WTC11 (cell line): ENCODE data around the gene SAT1. TPM values are rescaled to one million over a fixed set of nuclear protein-coding genes. Genes with fewer than 3 reads are reported as not detected.

Experiments
- ATAC-seq: fragments of 200-7000 bp; cut with Tn5 transposase; 2 replicates; pipeline ENCODE4 v1.10.0; 2021; ENCODE audit warnings: mild to moderate bottlenecking, moderate library complexity
- CTCF ChIA-PET: fragments of 300-600 bp; sonication (Branson Sonifier 250); formaldehyde crosslinking; loops from one replicate; lab custom pipeline; 2021; ENCODE audit warnings: antibody characterized with exemption; lab: Charles Lee
- POLR2A ChIA-PET: fragments of 350-600 bp; sonication (Branson Sonifier 250); formaldehyde crosslinking; loops from one replicate; lab custom pipeline; 2021; ENCODE audit warnings: antibody characterized with exemption; lab: Charles Lee
- DNase-seq: peaks from one replicate; pipeline ENCODE4 v3.0.0; 2021; ENCODE audit warnings: low spot score
- H3K27ac Mint-ChIP-seq: 2 replicates; pipeline ENCODE4 v1.8.0; 2021; ENCODE audit warnings: mixed read lengths
- H3K27me3 Mint-ChIP-seq: 2 replicates; pipeline ENCODE4 v1.8.0; 2021; ENCODE audit warnings: low read depth, mild to moderate bottlenecking, moderate library complexity, mixed read lengths
- H3K36me3 Mint-ChIP-seq: 2 replicates; pipeline ENCODE4 v1.8.0; 2021; ENCODE audit warnings: mixed read lengths
- H3K4me1 Mint-ChIP-seq: 2 replicates; pipeline ENCODE4 v1.8.0; 2022; ENCODE audit warnings: mixed read lengths
- H3K4me3 Mint-ChIP-seq: 2 replicates; pipeline ENCODE4 v1.8.0; 2021; ENCODE audit warnings: mild to moderate bottlenecking, moderate library complexity, mixed read lengths
- H3K9me3 Mint-ChIP-seq: 2 replicates; pipeline ENCODE4 v1.8.0; 2021; ENCODE audit warnings: mixed read lengths
- CREM ChIP-seq: sonication (generic); formaldehyde crosslinking; IDR thresholded peaks from 2 replicates; pipeline ENCODE4 v1.8.1; 2022; ENCODE audit warnings: mild to moderate bottlenecking, missing genetic modification reagents, moderate library complexity
- ETV6 ChIP-seq: sonication (generic); formaldehyde crosslinking; IDR thresholded peaks from 2 replicates; pipeline ENCODE4 v1.8.1; 2022; ENCODE audit warnings: mild to moderate bottlenecking, missing genetic modification reagents
- FOXJ3 ChIP-seq: sonication (generic); formaldehyde crosslinking; IDR thresholded peaks from 2 replicates; pipeline ENCODE4 v1.9.0; 2021; ENCODE audit warnings: missing genetic modification reagents, mild to moderate bottlenecking, borderline replicate concordance
- MXD4 ChIP-seq: fragments of 250-450 bp; sonication (Bioruptor Pico); IDR thresholded peaks from 2 replicates; pipeline ENCODE4 v1.8.0; 2021; ENCODE audit warnings: mild to moderate bottlenecking, moderate library complexity, borderline replicate concordance
- NFATC4 ChIP-seq: fragments of 250-450 bp; sonication (Bioruptor Pico); IDR thresholded peaks from 2 replicates; pipeline ENCODE4 v1.9.0; 2021; ENCODE audit warnings: mild to moderate bottlenecking
- NFYB ChIP-seq: sonication (generic); formaldehyde crosslinking; conservative IDR thresholded peaks from 2 replicates; pipeline ENCODE4 v1.8.0; 2022; ENCODE audit warnings: low read depth, missing genetic modification reagents
- TCF7 ChIP-seq: sonication (generic); formaldehyde crosslinking; IDR thresholded peaks from 2 replicates; pipeline ENCODE4 v1.8.0; 2022; ENCODE audit warnings: mild to moderate bottlenecking, low read depth, missing genetic modification reagents, moderate library complexity
- TP53 ChIP-seq: sonication (generic); formaldehyde crosslinking; IDR thresholded peaks from 2 replicates; pipeline ENCODE4 v1.8.1; 2023; ENCODE audit warnings: mild to moderate bottlenecking, missing genetic modification reagents
- ZBTB21 ChIP-seq: sonication (generic); formaldehyde crosslinking; IDR thresholded peaks from 2 replicates; pipeline ENCODE4 v1.8.1; 2023; ENCODE audit warnings: mild to moderate bottlenecking, missing genetic modification reagents, borderline replicate concordance
- ZNF317 ChIP-seq: sonication (generic); formaldehyde crosslinking; IDR thresholded peaks from 2 replicates; pipeline ENCODE4 v1.8.1; 2023; ENCODE audit warnings: low read depth, mild to moderate bottlenecking, moderate library complexity, missing genetic modification reagents, borderline replicate concordance
- total RNA-seq: library from RNA; stranded (reverse); gene quantifications from 3 replicates; pipeline ENCODE4 v1.2.3, GENCODE V29; 2021
- TF ChIP-seq, protein P1 (sequence below): sonication (generic); formaldehyde crosslinking; IDR thresholded peaks from 2 replicates; pipeline ENCODE4 v1.8.1; 2023; ENCODE audit warnings: mild to moderate bottlenecking, missing genetic modification reagents, borderline replicate concordance
- TF ChIP-seq, protein P2 (sequence below): fragments of 250-450 bp; sonication (Bioruptor Pico); IDR thresholded peaks from 2 replicates; pipeline ENCODE4 v1.9.0; 2021; ENCODE audit warnings: mild to moderate bottlenecking
- TF ChIP-seq, protein P3 (sequence below): sonication (generic); formaldehyde crosslinking; IDR thresholded peaks from 2 replicates; pipeline ENCODE4 v1.8.0; 2023; ENCODE audit warnings: missing genetic modification reagents
- TF ChIP-seq, protein P4 (sequence below): fragments of 250-450 bp; sonication (Bioruptor Pico); conservative IDR thresholded peaks from 2 replicates; pipeline ENCODE4 v1.9.0; 2021; ENCODE audit warnings: mild to moderate bottlenecking
- TF ChIP-seq, protein P5 (sequence below): sonication (generic); formaldehyde crosslinking; IDR thresholded peaks from 2 replicates; pipeline ENCODE4 v1.8.0; 2022; ENCODE audit warnings: mild to moderate bottlenecking, missing genetic modification reagents
- TF ChIP-seq, protein P6 (sequence below): fragments of 250-450 bp; sonication (Bioruptor Pico); IDR thresholded peaks from 2 replicates; pipeline ENCODE4 v1.9.0; 2021; ENCODE audit warnings: mild to moderate bottlenecking
- TF ChIP-seq, protein P7 (sequence below): sonication (generic); formaldehyde crosslinking; IDR thresholded peaks from 2 replicates; pipeline ENCODE4 v1.8.1; 2022; ENCODE audit warnings: mild to moderate bottlenecking, moderate library complexity, missing genetic modification reagents

SAT1 gene
- total RNA-seq, 1 experiment from 2014 or later: 70.7 TPM

DNA sequence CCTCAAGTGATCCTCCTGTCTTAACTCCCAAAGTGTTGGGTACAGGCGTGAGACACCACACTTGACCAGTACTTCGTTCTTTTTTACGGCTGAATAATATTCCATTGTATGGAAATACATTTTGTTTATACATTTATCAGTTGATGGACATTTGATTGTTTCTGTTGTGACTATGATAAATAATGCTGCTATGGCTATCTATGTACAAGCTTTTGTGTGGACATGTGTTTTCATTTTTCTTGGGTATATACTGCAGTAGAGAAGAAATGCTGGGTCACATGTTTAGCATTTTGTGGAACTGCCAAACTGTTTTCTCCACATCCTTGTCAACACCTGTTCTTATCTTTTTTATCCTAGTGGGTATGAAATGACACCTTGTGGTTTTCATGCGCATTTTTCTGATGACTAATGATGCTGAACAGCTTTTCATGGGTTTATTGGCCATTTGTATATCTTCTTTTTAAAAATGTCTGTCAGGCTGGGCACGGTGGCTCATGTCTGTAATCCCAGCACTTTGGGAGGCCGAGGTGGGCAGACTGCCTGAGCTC, 37.3 kb downstream of the SAT1 start:
- Mint-ChIP-seq H3K27ac (no peak overlapping the region), H3K9me3 (no peaks in the 10 kb centered on the region), H3K27me3 (no peaks in the 10 kb centered on the region), H3K4me3 (no peak overlapping the region), H3K4me1 (no peaks in the 10 kb centered on the region), H3K36me3 (no peaks in the 10 kb centered on the region)
- CTCF ChIA-PET: no interaction called here
- ATAC-seq: no peak
- POLR2A ChIA-PET: no interaction called here
- TF ChIP-seq ETV6 (CRISPR knock-in tag) (no peak), FOXJ3 (CRISPR knock-in tag) (no peak), ZNF317 (CRISPR knock-in tag) (no peak), TCF7 (CRISPR knock-in tag) (no peak), NFATC4 (CRISPR knock-in tag) (no peak), NFYB (CRISPR knock-in tag) (no peak), TP53 (CRISPR knock-in tag) (no peak), CREM (CRISPR knock-in tag) (no peak), MXD4 (CRISPR knock-in tag) (no peak), ZBTB21 (no peak)
- TF ChIP-seq, protein P1, sequence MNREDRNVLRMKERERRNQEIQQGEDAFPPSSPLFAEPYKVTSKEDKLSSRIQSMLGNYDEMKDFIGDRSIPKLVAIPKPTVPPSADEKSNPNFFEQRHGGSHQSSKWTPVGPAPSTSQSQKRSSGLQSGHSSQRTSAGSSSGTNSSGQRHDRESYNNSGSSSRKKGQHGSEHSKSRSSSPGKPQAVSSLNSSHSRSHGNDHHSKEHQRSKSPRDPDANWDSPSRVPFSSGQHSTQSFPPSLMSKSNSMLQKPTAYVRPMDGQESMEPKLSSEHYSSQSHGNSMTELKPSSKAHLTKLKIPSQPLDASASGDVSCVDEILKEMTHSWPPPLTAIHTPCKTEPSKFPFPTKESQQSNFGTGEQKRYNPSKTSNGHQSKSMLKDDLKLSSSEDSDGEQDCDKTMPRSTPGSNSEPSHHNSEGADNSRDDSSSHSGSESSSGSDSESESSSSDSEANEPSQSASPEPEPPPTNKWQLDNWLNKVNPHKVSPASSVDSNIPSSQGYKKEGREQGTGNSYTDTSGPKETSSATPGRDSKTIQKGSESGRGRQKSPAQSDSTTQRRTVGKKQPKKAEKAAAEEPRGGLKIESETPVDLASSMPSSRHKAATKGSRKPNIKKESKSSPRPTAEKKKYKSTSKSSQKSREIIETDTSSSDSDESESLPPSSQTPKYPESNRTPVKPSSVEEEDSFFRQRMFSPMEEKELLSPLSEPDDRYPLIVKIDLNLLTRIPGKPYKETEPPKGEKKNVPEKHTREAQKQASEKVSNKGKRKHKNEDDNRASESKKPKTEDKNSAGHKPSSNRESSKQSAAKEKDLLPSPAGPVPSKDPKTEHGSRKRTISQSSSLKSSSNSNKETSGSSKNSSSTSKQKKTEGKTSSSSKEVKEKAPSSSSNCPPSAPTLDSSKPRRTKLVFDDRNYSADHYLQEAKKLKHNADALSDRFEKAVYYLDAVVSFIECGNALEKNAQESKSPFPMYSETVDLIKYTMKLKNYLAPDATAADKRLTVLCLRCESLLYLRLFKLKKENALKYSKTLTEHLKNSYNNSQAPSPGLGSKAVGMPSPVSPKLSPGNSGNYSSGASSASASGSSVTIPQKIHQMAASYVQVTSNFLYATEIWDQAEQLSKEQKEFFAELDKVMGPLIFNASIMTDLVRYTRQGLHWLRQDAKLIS (CRISPR knock-in tag): no peak
- TF ChIP-seq, protein P2, sequence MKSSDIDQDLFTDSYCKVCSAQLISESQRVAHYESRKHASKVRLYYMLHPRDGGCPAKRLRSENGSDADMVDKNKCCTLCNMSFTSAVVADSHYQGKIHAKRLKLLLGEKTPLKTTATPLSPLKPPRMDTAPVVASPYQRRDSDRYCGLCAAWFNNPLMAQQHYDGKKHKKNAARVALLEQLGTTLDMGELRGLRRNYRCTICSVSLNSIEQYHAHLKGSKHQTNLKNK (CRISPR knock-in tag): no peak
- TF ChIP-seq, protein P3, sequence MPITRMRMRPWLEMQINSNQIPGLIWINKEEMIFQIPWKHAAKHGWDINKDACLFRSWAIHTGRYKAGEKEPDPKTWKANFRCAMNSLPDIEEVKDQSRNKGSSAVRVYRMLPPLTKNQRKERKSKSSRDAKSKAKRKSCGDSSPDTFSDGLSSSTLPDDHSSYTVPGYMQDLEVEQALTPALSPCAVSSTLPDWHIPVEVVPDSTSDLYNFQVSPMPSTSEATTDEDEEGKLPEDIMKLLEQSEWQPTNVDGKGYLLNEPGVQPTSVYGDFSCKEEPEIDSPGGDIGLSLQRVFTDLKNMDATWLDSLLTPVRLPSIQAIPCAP (CRISPR knock-in tag): no peak
- TF ChIP-seq, protein P4, sequence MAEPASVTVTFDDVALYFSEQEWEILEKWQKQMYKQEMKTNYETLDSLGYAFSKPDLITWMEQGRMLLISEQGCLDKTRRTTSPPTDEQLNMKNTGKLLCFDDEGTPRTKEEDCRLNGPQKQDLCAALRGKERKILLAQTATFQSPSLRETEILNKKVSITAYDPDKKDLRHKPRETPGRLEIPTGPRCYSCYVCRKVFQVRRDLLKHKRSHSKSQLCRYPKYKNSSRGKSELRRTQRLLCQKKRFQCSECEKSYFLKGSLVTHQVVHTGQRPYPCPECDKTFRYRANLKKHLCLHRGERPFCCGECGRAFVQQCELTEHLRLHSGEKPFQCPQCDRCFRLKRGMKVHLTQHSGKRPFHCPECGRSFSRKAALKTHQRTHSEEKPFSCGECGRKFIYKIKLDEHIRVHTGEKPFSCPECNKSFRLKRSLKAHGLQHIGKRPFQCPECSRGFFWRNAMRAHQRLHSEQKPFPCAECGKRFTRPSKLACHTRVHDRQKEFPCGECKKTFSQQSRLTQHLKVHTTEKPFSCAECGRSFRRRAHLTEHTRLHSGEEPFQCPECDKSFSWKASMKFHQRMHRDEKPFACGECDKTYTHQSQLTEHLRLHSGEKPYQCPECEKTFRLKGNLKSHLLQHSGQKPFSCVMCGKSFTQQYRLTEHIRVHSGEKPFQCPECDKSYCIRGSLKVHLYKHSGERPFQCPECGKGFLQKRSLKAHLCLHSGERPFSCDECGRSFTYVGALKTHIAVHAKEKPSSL (CRISPR knock-in tag): no peak
- TF ChIP-seq, protein P5, sequence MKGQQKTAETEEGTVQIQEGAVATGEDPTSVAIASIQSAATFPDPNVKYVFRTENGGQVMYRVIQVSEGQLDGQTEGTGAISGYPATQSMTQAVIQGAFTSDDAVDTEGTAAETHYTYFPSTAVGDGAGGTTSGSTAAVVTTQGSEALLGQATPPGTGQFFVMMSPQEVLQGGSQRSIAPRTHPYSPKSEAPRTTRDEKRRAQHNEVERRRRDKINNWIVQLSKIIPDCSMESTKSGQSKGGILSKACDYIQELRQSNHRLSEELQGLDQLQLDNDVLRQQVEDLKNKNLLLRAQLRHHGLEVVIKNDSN: no peak
- TF ChIP-seq, protein P6, sequence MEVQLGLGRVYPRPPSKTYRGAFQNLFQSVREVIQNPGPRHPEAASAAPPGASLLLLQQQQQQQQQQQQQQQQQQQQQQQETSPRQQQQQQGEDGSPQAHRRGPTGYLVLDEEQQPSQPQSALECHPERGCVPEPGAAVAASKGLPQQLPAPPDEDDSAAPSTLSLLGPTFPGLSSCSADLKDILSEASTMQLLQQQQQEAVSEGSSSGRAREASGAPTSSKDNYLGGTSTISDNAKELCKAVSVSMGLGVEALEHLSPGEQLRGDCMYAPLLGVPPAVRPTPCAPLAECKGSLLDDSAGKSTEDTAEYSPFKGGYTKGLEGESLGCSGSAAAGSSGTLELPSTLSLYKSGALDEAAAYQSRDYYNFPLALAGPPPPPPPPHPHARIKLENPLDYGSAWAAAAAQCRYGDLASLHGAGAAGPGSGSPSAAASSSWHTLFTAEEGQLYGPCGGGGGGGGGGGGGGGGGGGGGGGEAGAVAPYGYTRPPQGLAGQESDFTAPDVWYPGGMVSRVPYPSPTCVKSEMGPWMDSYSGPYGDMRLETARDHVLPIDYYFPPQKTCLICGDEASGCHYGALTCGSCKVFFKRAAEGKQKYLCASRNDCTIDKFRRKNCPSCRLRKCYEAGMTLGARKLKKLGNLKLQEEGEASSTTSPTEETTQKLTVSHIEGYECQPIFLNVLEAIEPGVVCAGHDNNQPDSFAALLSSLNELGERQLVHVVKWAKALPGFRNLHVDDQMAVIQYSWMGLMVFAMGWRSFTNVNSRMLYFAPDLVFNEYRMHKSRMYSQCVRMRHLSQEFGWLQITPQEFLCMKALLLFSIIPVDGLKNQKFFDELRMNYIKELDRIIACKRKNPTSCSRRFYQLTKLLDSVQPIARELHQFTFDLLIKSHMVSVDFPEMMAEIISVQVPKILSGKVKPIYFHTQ: no peak
- TF ChIP-seq, protein P7, sequence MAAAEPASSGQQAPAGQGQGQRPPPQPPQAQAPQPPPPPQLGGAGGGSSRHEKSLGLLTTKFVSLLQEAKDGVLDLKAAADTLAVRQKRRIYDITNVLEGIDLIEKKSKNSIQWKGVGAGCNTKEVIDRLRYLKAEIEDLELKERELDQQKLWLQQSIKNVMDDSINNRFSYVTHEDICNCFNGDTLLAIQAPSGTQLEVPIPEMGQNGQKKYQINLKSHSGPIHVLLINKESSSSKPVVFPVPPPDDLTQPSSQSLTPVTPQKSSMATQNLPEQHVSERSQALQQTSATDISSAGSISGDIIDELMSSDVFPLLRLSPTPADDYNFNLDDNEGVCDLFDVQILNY: no peak
- DNase-seq: no peak
